GM12878 (cell line): ENCODE results near the gene C1orf21. TPM values are rescaled to one million over a fixed set of nuclear protein-coding genes. Genes with fewer than 3 reads are reported as not detected.

Experiments
- ATAC-seq: fragments of 200-7000 bp; cut with Tn5 transposase; 3 replicates; pipeline ENCODE4 v1.9.1; 2020; ENCODE audit warnings: mild to moderate bottlenecking, moderate library complexity
- BruUV-seq: library from RNA; stranded (reverse); fragments of 400-500 nt; replicated peaks from 2 replicates; lab custom pipeline; 2021; lab: Mats Ljungman, UMichigan
- CTCF ChIA-PET: fragments of 300-600 bp; sonication (Branson Sonifier 250); formaldehyde crosslinking; extraction: SDS; loops from one replicate; lab custom pipeline; 2021; ENCODE audit warnings: inconsistent platforms; lab: Yijun Ruan, JAX
- POLR2A ChIA-PET: fragments of 350-600 bp; formaldehyde crosslinking; extraction: SDS; loops from one replicate; lab custom pipeline; 2021; ENCODE audit warnings: inconsistent platforms; lab: Charles Lee
- RAD21 ChIA-PET: fragments of 300-600 bp; sonication (Branson Sonifier 250); formaldehyde crosslinking; loops from one replicate; lab custom pipeline; 2023; ENCODE audit warnings: antibody characterized with exemption; ENCODE audit not compliant: unreplicated experiment; lab: Charles Lee
- SMC1A ChIA-PET: fragments of 300-600 bp; sonication (Branson Sonifier 250); formaldehyde crosslinking; loops from one replicate; lab custom pipeline; 2023; ENCODE audit not compliant: unreplicated experiment, uncharacterized antibody; lab: Charles Lee
- DNase-seq: peaks from one replicate; pipeline ENCODE4 v3.0.0-alpha.2; 2011; ENCODE audit warnings: low read depth, low spot score
- FAIRE-seq: peaks from 3 replicates; lab custom pipeline; 2011; peaks lifted over from hg19 to GRCh38; lab: Jason Lieb, UNC
- H2AFZ ChIP-seq: 2 replicates; pipeline ENCODE4 v1.6.0; 2011; ENCODE audit warnings: low read depth, low read length, control low read depth; ENCODE audit not compliant: control insufficient read depth
- H3K27ac ChIP-seq: 2 replicates; pipeline ENCODE4 v1.5.1; 2011; ENCODE audit warnings: control low read depth; ENCODE audit not compliant: control insufficient read depth, insufficient read depth
- H3K27me3 ChIP-seq, 2 experiments: replicated peaks in 1 of 2; 2 replicates each; pipeline versions ENCODE4 v1.6.0 to v1.6.1; 2011; ENCODE audit warnings: low read length in 1 of 2; ENCODE audit not compliant: control insufficient read depth in 2 of 2, insufficient read depth in 2 of 2
- H3K36me3 ChIP-seq, 2 experiments: 2 replicates each; pipeline ENCODE4 v1.5.1; 2011; ENCODE audit warnings: low read length in 1 of 2; ENCODE audit not compliant: control insufficient read depth in 2 of 2, insufficient read depth in 2 of 2
- H3K4me1 ChIP-seq: 2 replicates; pipeline ENCODE4 v1.6.1; 2011; ENCODE audit warnings: mild to moderate bottlenecking, low read length, moderate library complexity, mixed read lengths; ENCODE audit not compliant: control insufficient read depth, insufficient read depth
- H3K4me2 ChIP-seq: 2 replicates; pipeline ENCODE4 v1.6.0; 2011; ENCODE audit warnings: control low read depth; ENCODE audit not compliant: control insufficient read depth, insufficient read depth
- H3K4me3 ChIP-seq: fragments of 200-600 bp; sonication (generic); 2 replicates; pipeline ENCODE4 v1.5.1; 2016
- H3K79me2 ChIP-seq: 2 replicates; pipeline ENCODE4 v1.6.0; 2011; ENCODE audit warnings: low read length; ENCODE audit not compliant: control insufficient read depth, insufficient read depth
- H3K9ac ChIP-seq: 2 replicates; pipeline ENCODE4 v1.8.0; 2011; ENCODE audit warnings: low read length, control low read depth, mixed read lengths; ENCODE audit not compliant: control insufficient read depth, insufficient read depth
- H3K9me3 ChIP-seq: replicated peaks from 3 replicates; pipeline ENCODE4 v1.5.1; 2011; ENCODE audit warnings: mild to moderate bottlenecking, low read length; ENCODE audit not compliant: control insufficient read depth, insufficient read depth
- H4K20me1 ChIP-seq: 2 replicates; pipeline ENCODE4 v1.6.0; 2011; ENCODE audit not compliant: control insufficient read depth, insufficient read depth
- BCL11A ChIP-seq: IDR thresholded peaks from 2 replicates; pipeline ENCODE4 v1.6.1; 2011; ENCODE audit warnings: low read depth, low read length
- CEBPB ChIP-seq, 2 experiments: fragments of 150-350 bp in 1 of 2; IDR thresholded peaks; 2 replicates each; pipeline ENCODE4 v1.6.1; 2012 to 2014; ENCODE audit warnings: low read depth in 2 of 2, low read length in 2 of 2, borderline replicate concordance in 1 of 2, inconsistent platforms in 1 of 2
- EGR1 ChIP-seq, 2 experiments: IDR thresholded peaks; 1 replicate in 1 of 2; 2 replicates in 1 of 2; pipeline ENCODE4 v1.6.1; 2011 to 2012; ENCODE audit warnings: low read depth in 2 of 2, low read length in 2 of 2, borderline replicate concordance in 1 of 2, mild to moderate bottlenecking in 1 of 2, moderate library complexity in 1 of 2
- SIN3A ChIP-seq: IDR thresholded peaks from 2 replicates; pipeline ENCODE4 v1.6.1; 2012; ENCODE audit warnings: low read depth, low read length, improper control_type of control experiment
- SIX5 ChIP-seq: IDR thresholded peaks from 2 replicates; pipeline ENCODE4 v1.6.1; 2011; ENCODE audit warnings: mild to moderate bottlenecking, low read depth, low read length, moderate library complexity; ENCODE audit not compliant: severe bottlenecking
- WGBS: methylation state at CpG from one replicate; pipeline ENCODE4 v1.1.6; 2016; ENCODE audit warnings: low lambda C conversion rate; ENCODE audit not compliant: insufficient replicate concordance, insufficient coverage; ENCODE audit errors: missing lambda C conversion rate; 5-methylcytosine and 5-hydroxymethylcytosine counted together
- in situ Hi-C: fragments of 300-500 bp; cut with MboI; formaldehyde crosslinking; loops from 9 replicates; pipeline ENCODE4 v1.14.3; 2018; ENCODE audit warnings: mixed read lengths
- intact Hi-C: fragments of 100-400 bp; cut with micrococcal nuclease; formaldehyde crosslinking; loops from one replicate; pipeline ENCODE4 v1.14.2; 2022; ENCODE audit not compliant: unreplicated experiment
- polyA plus RNA-seq, 11 experiments: library from polyadenylated mRNA; depleted of rRNA in 4 of 11; unstranded in 6 of 11; stranded (reverse) in 5 of 11; fragments of >200 nt; fragmentation: Nextera tagmentation in 4 of 11; fragmentation: Illumina TruSeq in 1 of 11; extraction: Ambion mirVana in 4 of 11; extraction: Trizol in 1 of 11; gene quantifications; 1 replicate in 1 of 11; 2 replicates in 10 of 11; pipeline versions ENCODE4 v1.2.1 to v1.2.3, GENCODE V29; 2011 to 2016; ENCODE audit warnings: inconsistent platforms in 2 of 11, missing spikeins in 2 of 11, low read depth in 1 of 11
- total RNA-seq, 4 experiments: library from RNA; depleted of rRNA in 3 of 4; stranded (reverse); fragments of >200 nt in 3 of 4; fragmentation: Illumina TruSeq in 1 of 4; extraction: Trizol in 1 of 4; gene quantifications; 2 replicates each; pipeline versions ENCODE4 v1.2.1 to v1.2.3, GENCODE V29; 2013 to 2021
- TF ChIP-seq, protein P1 (sequence below): fragments of 450-650 bp; formaldehyde crosslinking; IDR thresholded peaks from 2 replicates; pipeline ENCODE4 v1.4.0; 2022; ENCODE audit warnings: mild to moderate bottlenecking, moderate library complexity

Gene C1orf21
- total and polyA plus RNA-seq, 10 of the 15 experiments (the other 5 are each of a cell fraction or from before 2014, with no cell fraction given) = 0.03 to 1.6 (median 0.17) TPM; not detected in 3

DNA sequence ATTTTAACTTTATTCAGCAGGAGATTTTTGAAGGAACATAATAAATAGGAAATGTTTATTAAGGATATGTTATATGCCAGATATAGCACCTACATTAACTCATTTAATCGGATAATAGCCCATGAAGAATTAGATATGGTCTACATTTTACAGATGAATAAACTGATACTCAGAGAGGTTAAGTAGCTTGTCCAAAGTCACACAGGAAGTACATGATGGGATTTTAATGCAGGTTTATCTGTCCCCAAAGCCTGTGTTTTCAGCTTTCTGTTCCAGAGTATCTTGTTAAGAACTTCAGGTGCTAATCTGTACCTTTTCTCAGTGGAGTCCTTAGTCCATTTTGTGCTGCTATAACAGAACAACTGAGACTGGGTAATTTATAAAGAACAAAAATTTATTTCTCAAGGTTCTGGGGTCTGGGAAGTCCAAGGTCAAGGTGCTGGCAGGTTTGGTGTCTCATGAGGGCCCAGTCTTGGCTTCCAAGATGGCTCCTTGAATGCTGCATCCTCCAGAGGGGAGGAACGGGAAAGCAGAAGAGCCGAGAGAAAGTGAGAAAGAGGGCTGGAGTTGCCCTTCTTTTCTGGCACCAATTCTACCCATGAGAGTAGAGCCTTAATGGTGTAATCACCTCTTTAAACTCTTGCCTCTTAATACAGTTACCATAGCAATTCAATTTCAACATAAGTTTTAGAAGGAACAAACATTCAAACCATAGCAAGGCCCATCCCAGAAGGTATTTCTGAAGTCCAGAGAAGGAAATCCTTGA, 17.3 kb downstream of the C1orf21 start:
- no peak overlapping the region for H2AFZ ChIP-seq
- ATAC-seq (no peak), DNase-seq (no peak), FAIRE-seq (no peak)
- CTCF ChIA-PET = no interaction called here
- H3K27me3 ChIP-seq = no peaks in the 10 kb centered on the region
- POLR2A ChIA-PET = no interaction called here
- no peaks in the 10 kb centered on the region for H3K36me3 ChIP-seq
- no peak for TF ChIP-seq BCL11A
- no peak for TF ChIP-seq EGR1 (IDR thresholded peaks at IDR 0.05; ENCODE audit: borderline replicate concordance in 1 of 2, low read depth in 2 of 2, low read length in 2 of 2)
- TF ChIP-seq SIN3A = no peak
- TF ChIP-seq, protein P1, sequence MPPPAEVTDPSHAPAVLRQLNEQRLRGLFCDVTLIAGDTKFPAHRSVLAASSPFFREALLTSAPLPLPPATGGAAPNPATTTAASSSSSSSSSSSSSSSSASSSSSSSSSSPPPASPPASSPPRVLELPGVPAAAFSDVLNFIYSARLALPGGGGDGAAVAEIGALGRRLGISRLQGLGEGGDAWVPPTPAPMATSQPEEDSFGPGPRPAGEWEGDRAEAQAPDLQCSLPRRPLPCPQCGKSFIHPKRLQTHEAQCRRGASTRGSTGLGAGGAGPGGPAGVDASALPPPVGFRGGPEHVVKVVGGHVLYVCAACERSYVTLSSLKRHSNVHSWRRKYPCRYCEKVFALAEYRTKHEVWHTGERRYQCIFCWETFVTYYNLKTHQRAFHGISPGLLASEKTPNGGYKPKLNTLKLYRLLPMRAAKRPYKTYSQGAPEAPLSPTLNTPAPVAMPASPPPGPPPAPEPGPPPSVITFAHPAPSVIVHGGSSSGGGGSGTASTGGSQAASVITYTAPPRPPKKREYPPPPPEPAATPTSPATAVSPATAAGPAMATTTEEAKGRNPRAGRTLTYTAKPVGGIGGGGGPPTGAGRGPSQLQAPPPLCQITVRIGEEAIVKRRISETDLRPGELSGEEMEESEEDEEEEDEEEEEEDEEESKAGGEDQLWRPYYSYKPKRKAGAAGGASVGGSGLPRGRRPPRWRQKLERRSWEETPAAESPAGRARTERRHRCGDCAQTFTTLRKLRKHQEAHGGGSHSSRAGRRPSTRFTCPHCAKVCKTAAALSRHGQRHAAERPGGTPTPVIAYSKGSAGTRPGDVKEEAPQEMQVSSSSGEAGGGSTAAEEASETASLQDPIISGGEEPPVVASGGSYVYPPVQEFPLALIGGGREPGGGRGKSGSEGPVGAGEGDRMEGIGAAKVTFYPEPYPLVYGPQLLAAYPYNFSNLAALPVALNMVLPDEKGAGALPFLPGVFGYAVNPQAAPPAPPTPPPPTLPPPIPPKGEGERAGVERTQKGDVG (CRISPR knock-in tag) = no peak
- no peak for TF ChIP-seq CEBPB (IDR thresholded peaks at IDR 0.05; ENCODE audit: borderline replicate concordance in 1 of 2, low read depth in 2 of 2, low read length in 2 of 2)
- TF ChIP-seq SIX5 = no peak
- no peak overlapping the region for H3K27ac ChIP-seq
- no peak overlapping the region for H3K4me3 ChIP-seq
- in situ Hi-C loops (no loop called here), intact Hi-C loops (no loop called here)
- RAD21 ChIA-PET = no interaction called here
- 61% methylated on average over 3 of the region's 3 CpGs for WGBS
- H3K4me1 ChIP-seq = no peaks in the 10 kb centered on the region
- no TSS peak for BruUV-seq
- SMC1A ChIA-PET = no interaction called here
- no peak overlapping the region for H3K4me2 ChIP-seq
- no peaks in the 10 kb centered on the region for H3K9me3 ChIP-seq
- no peak overlapping the region for H3K9ac ChIP-seq
- H3K79me2 ChIP-seq = no peaks in the 10 kb centered on the region
- no peaks in the 10 kb centered on the region for H4K20me1 ChIP-seq
